PC-3 (cell line): ENCODE results near the gene ATOX1. TPM values are rescaled to one million over a fixed set of nuclear protein-coding genes. Genes with fewer than 3 reads are reported as not detected.
"Not testable (repeated sequence)": the region's sequence is repeated elsewhere in the genome, so short reads cannot be mapped to it uniquely, and the experiment has no call there.

Experiments
- ATAC-seq: fragments of 200-7000 bp; cut with Tn5 transposase; 2 replicates; pipeline ENCODE4 v1.9.1; 2020; ENCODE audit warnings: mild to moderate bottlenecking, moderate library complexity
- BruUV-seq: library from RNA; stranded (reverse); fragments of 400-500 nt; replicated peaks from 2 replicates; lab custom pipeline; 2021; lab: Mats Ljungman, UMichigan
- CTCF ChIA-PET: fragments of 300-600 bp; sonication (Branson Sonifier 250); formaldehyde crosslinking; loops from one replicate; lab custom pipeline; 2022; ENCODE audit warnings: antibody characterized with exemption; lab: Charles Lee
- POLR2A ChIA-PET: fragments of 300-600 bp; sonication (Branson Sonifier 250); formaldehyde crosslinking; loops from one replicate; lab custom pipeline; 2022; ENCODE audit warnings: antibody characterized with exemption; ENCODE audit not compliant: unreplicated experiment; lab: Charles Lee
- DNase-seq: peaks from one replicate; pipeline ENCODE4 v3.0.0-alpha.2; 2015
- H2AFZ ChIP-seq: fragments of 300-600 bp; sonication (generic); 2 replicates; pipeline ENCODE4 v1.6.0; 2016; ENCODE audit warnings: antibody characterized with exemption, low read length
- H3F3A ChIP-seq: fragments of 300-600 bp; sonication (generic); one replicate; pipeline ENCODE4 v1.6.0; 2017; ENCODE audit warnings: antibody characterized with exemption, low read length, control low read depth, mild to moderate bottlenecking; ENCODE audit not compliant: unreplicated experiment
- H3K27ac ChIP-seq: fragments of 300-600 bp; sonication (generic); 2 replicates; pipeline ENCODE4 v1.5.1; 2016; ENCODE audit warnings: mild to moderate bottlenecking, low read length
- H3K27me3 ChIP-seq: fragments of 300-600 bp; sonication (generic); 2 replicates; pipeline ENCODE4 v1.6.1; 2016; ENCODE audit warnings: low read length, mixed read lengths
- H3K36me3 ChIP-seq: fragments of 300-600 bp; sonication (generic); 2 replicates; pipeline ENCODE4 v1.6.1; 2016; ENCODE audit warnings: low read depth, mixed run types, low read length, mixed read lengths
- H3K4me1 ChIP-seq: fragments of 300-600 bp; sonication (generic); 2 replicates; pipeline ENCODE4 v1.5.1; 2016; ENCODE audit warnings: low read length; ENCODE audit not compliant: insufficient read depth
- H3K4me2 ChIP-seq: fragments of 300-600 bp; sonication (generic); 2 replicates; pipeline ENCODE4 v1.6.0; 2016; ENCODE audit warnings: low read length
- H3K4me3 ChIP-seq: fragments of 300-600 bp; sonication (generic); 2 replicates; pipeline ENCODE4 v1.5.1; 2016; ENCODE audit warnings: mild to moderate bottlenecking, low read length, mixed read lengths
- H3K79me2 ChIP-seq: fragments of 300-600 bp; sonication (generic); 2 replicates; pipeline ENCODE4 v1.6.1; 2017; ENCODE audit warnings: low read length, mixed read lengths
- H3K9ac ChIP-seq: fragments of 300-600 bp; sonication (generic); 2 replicates; pipeline ENCODE4 v1.6.0; 2016; ENCODE audit warnings: mild to moderate bottlenecking, low read length
- H3K9me2 ChIP-seq: fragments of 300-600 bp; sonication (generic); replicated peaks from 2 replicates; pipeline ENCODE4 v1.6.1; 2016; ENCODE audit warnings: mixed run types, low read length, mixed read lengths
- H3K9me3 ChIP-seq: fragments of 300-600 bp; sonication (generic); 2 replicates; pipeline ENCODE4 v1.6.1; 2016; ENCODE audit warnings: low read length, mixed read lengths
- H4K20me1 ChIP-seq: fragments of 300-600 bp; sonication (generic); 2 replicates; pipeline ENCODE4 v1.6.1; 2016; ENCODE audit warnings: low read length, mixed read lengths
- CTCF ChIP-seq: fragments of 300-600 bp; sonication (generic); conservative IDR thresholded peaks from 2 replicates; pipeline ENCODE4 v1.5.1; 2017; ENCODE audit warnings: antibody characterized with exemption, low read depth, mild to moderate bottlenecking, low read length
- EZH2 ChIP-seq: fragments of 300-600 bp; sonication (generic); IDR thresholded peaks from one replicate; pipeline ENCODE4 v1.6.1; 2017; ENCODE audit warnings: antibody characterized with exemption, mild to moderate bottlenecking, low read length; ENCODE audit not compliant: unreplicated experiment
- EZH2phosphoT487 ChIP-seq: fragments of 300-600 bp; sonication (generic); IDR thresholded peaks from 2 replicates; pipeline ENCODE4 v1.6.1; 2018; ENCODE audit warnings: mild to moderate bottlenecking, antibody characterized with exemption, low read length, borderline replicate concordance
- intact Hi-C: fragments of 100-400 bp; cut with micrococcal nuclease; formaldehyde crosslinking; loops from 2 replicates; pipeline ENCODE4 v1.9.0; 2023
- total RNA-seq: library from RNA; depleted of rRNA; stranded (reverse); fragments of >200 nt; gene quantifications from 2 replicates; pipeline ENCODE4 v1.2.3, GENCODE V29; 2014

Gene ATOX1
- total RNA-seq, 1 experiment from 2014 or later: 122 TPM

- BruUV-seq: no TSS peak
- Histone ChIP-seq H3F3A (no peaks in the 10 kb centered on the region), H3K9ac (no peak overlapping the region), H3K4me1 (no peaks in the 10 kb centered on the region), H3K9me2 (no peaks in the 10 kb centered on the region), H3K4me3 (no peak overlapping the region), H2AFZ (no peak overlapping the region), H3K27ac (no peak overlapping the region), H3K4me2 (no peak overlapping the region), H3K36me3 (no peaks in the 10 kb centered on the region), H3K79me2 (no peaks in the 10 kb centered on the region), H4K20me1 (no peaks in the 10 kb centered on the region), H3K9me3 (no peaks in the 10 kb centered on the region), H3K27me3 (no peaks in the 10 kb centered on the region)
- intact Hi-C loops: no loop called here
- CTCF ChIA-PET: no interaction called here
- ATAC-seq (no peak), DNase-seq (no peak)
- TF ChIP-seq CTCF: no peak
- TF ChIP-seq EZH2: no peak
- no peak for TF ChIP-seq EZH2phosphoT487
- POLR2A ChIA-PET: no interaction called here
These were observed 28.1 kb downstream of the ATOX1 start for GRCh38 chr5:151730381-151730780.

GRCh38 chr5:151729597-151729996 lies 28.8 kb downstream of the ATOX1 start:
- H3K4me2 ChIP-seq, H3K27me3 ChIP-seq, H3K27ac ChIP-seq, H3K4me3 ChIP-seq, H3K9me2 ChIP-seq, H4K20me1 ChIP-seq, intact Hi-C loops, H3K9ac ChIP-seq, H3K79me2 ChIP-seq, ATAC-seq, H3F3A ChIP-seq, H3K36me3 ChIP-seq, H3K9me3 ChIP-seq, H3K4me1 ChIP-seq, H2AFZ ChIP-seq, CTCF ChIA-PET, BruUV-seq: not testable (repeated sequence)
- peak; percentile 23 for DNase-seq
- POLR2A ChIA-PET: interaction anchor here (0.6 kb wide), 1 partner anchor 18 kb away, joined by 3 read pairs; no protein-coding TSS in a partner anchor

GRCh38 chr5:151724360-151724759 lies 34.1 kb downstream of the ATOX1 start:
- Histone ChIP-seq H3K9me3 (no peaks in the 10 kb centered on the region), H3F3A (no peaks in the 10 kb centered on the region), H3K27ac (no peak overlapping the region), H3K9ac (no peak overlapping the region), H3K79me2 (no peaks in the 10 kb centered on the region), H2AFZ (no peak overlapping the region), H3K4me3 (no peak overlapping the region), H3K36me3 (no peaks in the 10 kb centered on the region), H3K27me3 (no peaks in the 10 kb centered on the region), H4K20me1 (no peaks in the 10 kb centered on the region), H3K4me2 (no peak overlapping the region), H3K9me2 (no peaks in the 10 kb centered on the region), H3K4me1 (no peaks in the 10 kb centered on the region; the same call in 1 of the 2 replicates)
- TF ChIP-seq CTCF (no peak), EZH2phosphoT487 (no peak), EZH2 (no peak)
- ChIA-PET POLR2A (no interaction called here), CTCF (no interaction called here)
- DNase-seq (no peak), ATAC-seq (no peak)
- intact Hi-C loops: no loop called here
- no TSS peak for BruUV-seq
